Placental epithelial cell (primary cell): ENCODE measurements around the gene SH2D5. TPM values are rescaled to one million over a fixed set of nuclear protein-coding genes. Genes with fewer than 3 reads are reported as not detected.

ENCODE experiments used
- total RNA-seq: library from RNA; depleted of rRNA; stranded (reverse); fragments of >200 nt; gene quantifications from 2 replicates; pipeline ENCODE4 v1.2.3, GENCODE V29; 2012

SH2D5 gene
- total RNA-seq: 0.65 TPM in 1 of 2 replicates, not detected in the other

GRCh38 chr1:20732588-20733359 lies at the start of gene SH2D5:
Gene SH2D5 (minus strand): TSS chr1:20732703. CDS start chr1:20728044, 4,659 bp downstream.

GRCh38 chr1:20717452-20718342 lies 14.8 kb downstream of the SH2D5 start, which contains the start of gene KIF17:
Gene KIF17 (minus strand): TSS chr1:20718007. CDS start chr1:20717706, 301 bp downstream.

Other genes starting within 250 kb of the SH2D5 start
- 37.0 and 37.3 TPM in 2 replicates for gene CAMK2N1, start 246.5 kb downstream of the SH2D5 start, total RNA-seq
- gene MUL1, start 224.6 kb downstream of the SH2D5 start, total RNA-seq: 27.1 and 35.0 TPM in 2 replicates
- gene FAM43B, start 180.1 kb downstream of the SH2D5 start, total RNA-seq: 0.39 and 0.98 TPM in 2 replicates
- gene CDA, start 143.6 kb downstream of the SH2D5 start, total RNA-seq: 2.7 and 15.2 TPM in 2 replicates
- 58.5 and 198 TPM in 2 replicates for gene PINK1, start 99.2 kb downstream of the SH2D5 start, total RNA-seq
- 287 and 292 TPM in 2 replicates for gene DDOST, start 71.3 kb downstream of the SH2D5 start, total RNA-seq
- 0.33 and 0.39 TPM in 2 replicates for gene KIF17, start 14.7 kb downstream of the SH2D5 start, total RNA-seq
- gene HP1BP3, start 54.6 kb upstream of the SH2D5 start, total RNA-seq: 149 and 225 TPM in 2 replicates